GM12801 (cell line): ENCODE data around the gene RDH13.

Experiments
- CTCF ChIP-seq: IDR thresholded peaks from one replicate; pipeline ENCODE4 v1.5.1; 2011; ENCODE audit warnings: control low read depth; ENCODE audit not compliant: insufficient read length; ENCODE audit errors: extremely low read depth

RDH13 gene

GRCh38 chr19:55048446-55048845 lies 14.5 kb downstream of the RDH13 start:
- no peak for TF ChIP-seq CTCF

GRCh38 chr19:55047951-55048350 lies 15.0 kb downstream of the RDH13 start:
- no peak for TF ChIP-seq CTCF

GRCh38 chr19:55046975-55047622 lies 15.8 kb downstream of the RDH13 start:
- no peak for TF ChIP-seq CTCF

- no peak for TF ChIP-seq CTCF
These were observed 17.9 kb downstream of the RDH13 start for GRCh38 chr19:55044771-55045716.

GRCh38 chr19:55044286-55044685 lies 18.7 kb downstream of the RDH13 start:
- TF ChIP-seq CTCF, result no peak

- no peak for TF ChIP-seq CTCF
These were observed 20.3 kb downstream of the RDH13 start for GRCh38 chr19:55042688-55043087.

- TF ChIP-seq CTCF, result no peak
These were observed 20.6 kb downstream of the RDH13 start for GRCh38 chr19:55042344-55042678.
